ENCODE results near the gene CHRM3.

CHRM3 gene

GRCh38 chr1:239417221-239417620 is 30.9 kb downstream of the CHRM3 start:
- no peak for DNase-seq

GRCh38 chr1:239417986-239418640 is 31.7 kb downstream of the CHRM3 start:
- no peak for DNase-seq

- DNase-seq = no peak
Observed at GRCh38 chr1:239418681-239419080, 32.3 kb downstream of the CHRM3 start.

- no peak for DNase-seq
Observed at GRCh38 chr1:239421811-239422210, 35.4 kb downstream of the CHRM3 start.

GRCh38 chr1:239422818-239423217 is 36.5 kb downstream of the CHRM3 start:
- no peak for DNase-seq

GRCh38 chr1:239426821-239427475 is 40.6 kb downstream of the CHRM3 start:
- no peak for DNase-seq

GRCh38 chr1:239427712-239428111 is 41.3 kb downstream of the CHRM3 start:
- no peak for DNase-seq

- DNase-seq = no peak
Observed at GRCh38 chr1:239428120-239428710, 41.8 kb downstream of the CHRM3 start.

- DNase-seq = no peak
Observed at GRCh38 chr1:239429163-239429562, 42.8 kb downstream of the CHRM3 start.

- DNase-seq = no peak
Observed at GRCh38 chr1:239432255-239432654, 45.9 kb downstream of the CHRM3 start.

GRCh38 chr1:239434181-239434580 is 47.8 kb downstream of the CHRM3 start:
- DNase-seq = no peak
